Vagina (tissue), 2 donors: Measurements from ENCODE around the gene TMEM30A.

Source experiments
- CTCF ChIP-seq, 3 experiments: fragments of 450-650 bp in 2 of 3; fragments of 200-600 bp in 1 of 3; sonication (generic) in 1 of 3; IDR thresholded peaks; one replicate each; pipeline ENCODE4 v1.5.1; 2017 to 2019; ENCODE audit warnings: antibody characterized with exemption in 3 of 3, mild to moderate bottlenecking in 2 of 3, moderate library complexity in 2 of 3
- POLR2AphosphoS5 ChIP-seq, 2 donors: sonication (generic); formaldehyde crosslinking; IDR thresholded peaks; one replicate each; pipeline ENCODE4 v1.9.0; 2017; ENCODE audit warnings: antibody characterized with exemption in 2 of 2, mild to moderate bottlenecking in 2 of 2, low read depth in 1 of 2; ENCODE audit not compliant: insufficient read depth in 1 of 2

- TF ChIP-seq POLR2AphosphoS5 (IDR thresholded peaks at IDR 0.05; ENCODE audit: insufficient read depth in 1 of 2, low read depth in 1 of 2): no peak
- no peak for TF ChIP-seq CTCF (IDR thresholded peaks at IDR 0.05)
Observed at GRCh38 chr6:75273009-75273408, 11.6 kb downstream of the TMEM30A start.
